GM08714 (cell line): Measurements from ENCODE around the gene SPIRE2.
"Not testable (repeated sequence)": the region's sequence is repeated elsewhere in the genome, so short reads cannot be mapped to it uniquely, and the experiment has no call there.

Experiments used
- H3K4me3 ChIP-seq: fragments of 200-500 bp; sonication (Bioruptor generic); 2 replicates; pipeline ENCODE4 v1.5.1; 2014; ENCODE audit warnings: mild to moderate bottlenecking, low read length, inconsistent platforms
- ZNF274 ChIP-seq: IDR thresholded peaks from 2 replicates; pipeline ENCODE4 v1.6.1; 2012; ENCODE audit warnings: mild to moderate bottlenecking, low read depth, low read length

The SPIRE2 gene

DNA sequence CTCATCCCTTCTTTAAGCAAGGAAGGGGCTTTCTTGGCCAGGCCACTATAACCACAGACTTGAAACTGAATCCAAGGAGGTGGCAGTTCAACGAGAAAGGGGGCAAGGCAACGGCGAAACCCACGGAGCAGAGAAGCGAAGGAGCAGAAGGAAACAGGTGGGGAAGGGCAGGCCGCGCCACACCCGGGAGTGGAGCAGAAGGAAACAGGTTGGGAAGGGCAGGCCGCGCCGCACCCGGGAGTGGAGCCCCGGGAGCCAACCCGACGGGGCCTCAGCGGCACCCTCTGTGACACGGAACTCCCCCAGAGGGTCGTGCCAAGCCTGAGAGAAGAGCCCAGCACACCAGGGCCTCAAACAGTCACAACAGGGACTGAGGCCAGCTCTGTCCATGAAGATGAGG lies 32.2 kb upstream of the SPIRE2 start:
- H3K4me3 ChIP-seq = no peak overlapping the region
- no peak for TF ChIP-seq ZNF274

DNA sequence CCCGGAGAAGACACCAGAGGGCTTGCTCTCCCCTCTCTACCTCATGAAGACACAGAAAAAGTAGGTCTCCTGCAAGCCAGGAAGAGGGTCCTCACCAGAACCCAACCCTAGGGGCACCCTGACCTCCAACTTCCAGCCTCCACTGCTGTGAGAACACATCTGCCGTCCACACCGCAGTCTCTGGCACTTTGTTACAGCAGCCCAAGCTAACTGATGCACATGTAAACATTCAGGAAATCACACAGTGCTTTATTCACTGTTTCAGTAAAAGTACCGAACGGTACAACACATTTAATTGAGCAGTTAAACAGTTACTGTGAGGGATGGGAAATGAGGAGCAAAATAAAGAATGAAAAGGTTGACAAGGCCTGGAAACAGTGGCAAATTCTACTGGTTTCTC lies 30.1 kb upstream of the SPIRE2 start:
- no peak overlapping the region for H3K4me3 ChIP-seq
- TF ChIP-seq ZNF274 = no peak

DNA sequence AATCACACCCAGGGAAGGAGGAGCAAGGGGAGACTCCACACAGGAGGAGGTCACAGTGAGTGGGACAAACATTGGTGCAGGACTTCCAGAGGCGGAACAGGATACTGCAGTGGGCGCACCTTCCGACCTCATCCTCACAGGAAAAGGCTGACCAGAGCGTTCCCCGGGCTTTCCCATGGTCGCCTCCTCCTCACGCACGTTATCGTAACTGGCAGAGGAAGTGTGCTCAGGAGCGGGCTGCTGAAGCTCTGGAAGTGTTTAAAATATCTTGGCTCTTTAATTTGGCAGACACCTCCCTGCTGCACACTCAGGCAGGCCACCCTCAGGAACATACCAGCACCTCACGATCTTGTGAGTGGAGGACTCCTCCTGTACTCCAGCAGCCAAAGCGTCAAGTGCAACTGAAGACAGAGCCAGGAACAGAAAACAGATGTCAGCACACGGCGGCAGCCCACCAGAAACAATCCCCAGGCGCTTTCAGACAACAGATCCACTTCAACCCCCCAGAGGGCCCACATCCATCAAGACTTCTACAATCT lies 29.4 kb upstream of the SPIRE2 start:
- no peak overlapping the region for H3K4me3 ChIP-seq
- no peak for TF ChIP-seq ZNF274

DNA sequence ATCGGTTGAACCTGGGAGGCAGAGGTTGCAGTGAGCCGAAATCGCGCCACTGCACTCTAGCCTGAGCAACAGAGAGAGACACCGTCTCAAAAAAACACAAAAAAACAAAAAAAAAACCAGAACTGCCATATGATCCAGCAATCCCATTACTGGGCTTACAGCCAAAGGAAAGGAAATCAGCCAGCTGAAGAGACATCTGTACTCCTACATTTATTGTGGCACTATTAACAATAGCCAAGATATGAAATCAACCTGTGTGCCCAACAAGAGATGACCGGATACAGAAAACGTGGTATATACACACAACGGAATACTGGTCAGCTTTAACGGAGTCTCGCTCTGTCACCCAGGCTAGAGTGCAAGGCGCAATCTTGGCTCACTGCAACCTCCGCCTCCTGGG lies 26.5 kb upstream of the SPIRE2 start:
- H3K4me3 ChIP-seq = no peak overlapping the region
- TF ChIP-seq ZNF274 = no peak

- no peak overlapping the region for H3K4me3 ChIP-seq
- TF ChIP-seq ZNF274 = no peak
Observed at GRCh38 chr16:89805136-89805905, 23.0 kb upstream of the SPIRE2 start.

DNA sequence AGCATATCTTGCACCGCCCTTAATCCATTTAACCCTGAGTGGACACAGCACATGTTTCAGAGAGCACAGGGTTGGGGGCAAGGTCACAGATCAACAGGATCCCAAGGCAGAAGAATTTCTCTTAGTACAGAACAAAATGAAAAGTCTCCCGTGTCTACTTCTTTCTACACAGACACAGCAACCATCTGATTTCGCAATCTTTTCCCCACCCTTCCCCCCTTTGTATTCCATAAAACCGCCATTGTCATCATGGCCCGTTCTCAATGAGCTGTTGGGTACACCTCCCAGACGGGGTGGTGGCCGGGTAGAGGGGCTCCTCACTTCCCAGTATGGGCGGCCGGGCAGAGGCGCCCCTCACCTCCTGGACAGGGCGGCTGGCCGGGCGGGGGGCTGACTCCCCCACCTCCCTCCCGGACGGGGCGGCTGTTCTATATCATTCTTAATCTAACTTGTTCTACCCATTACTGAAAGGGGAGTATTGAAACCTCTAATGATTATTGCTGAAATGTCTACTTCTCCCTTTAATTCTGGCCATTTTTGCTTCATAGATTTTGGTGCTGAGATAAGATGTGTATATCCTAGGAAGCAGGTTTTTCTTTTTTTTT lies 21.6 kb upstream of the SPIRE2 start:
- not testable (repeated sequence) for H3K4me3 ChIP-seq

GRCh38 chr16:89808475-89808874 lies 19.8 kb upstream of the SPIRE2 start:
- H3K4me3 ChIP-seq = no peak overlapping the region
- TF ChIP-seq ZNF274 = no peak

DNA sequence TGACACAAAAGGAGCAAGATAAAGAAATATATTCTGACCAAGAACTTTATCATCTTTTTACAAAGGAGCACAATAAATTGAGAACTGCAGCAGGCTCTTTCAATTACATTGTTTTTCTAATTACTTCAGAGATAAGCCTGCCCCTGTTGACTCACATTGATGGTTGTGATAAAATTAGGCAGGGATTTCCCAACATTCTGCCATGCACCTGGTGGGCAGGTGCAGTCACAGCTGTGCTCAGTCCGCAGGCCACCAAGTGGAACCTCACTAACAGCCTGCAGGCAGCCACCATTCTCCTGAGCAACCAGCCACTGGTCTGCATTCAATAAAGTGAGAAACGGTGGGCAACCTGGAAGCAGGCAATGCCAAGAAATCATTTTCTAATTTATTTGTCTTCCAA lies 17.0 kb upstream of the SPIRE2 start:
- no peak overlapping the region for H3K4me3 ChIP-seq
- no peak for TF ChIP-seq ZNF274

- peak overlapping the region; percentile 88 for H3K4me3 ChIP-seq
- no peak for TF ChIP-seq ZNF274
Observed at GRCh38 chr16:89815639-89816348, 12.5 kb upstream of the SPIRE2 start.

GRCh38 chr16:89818851-89819403 lies 9.3 kb upstream of the SPIRE2 start:
- H3K4me3 ChIP-seq = not testable (repeated sequence)

GRCh38 chr16:89819448-89819847 lies 8.8 kb upstream of the SPIRE2 start:
- H3K4me3 ChIP-seq = not testable (repeated sequence)

GRCh38 chr16:89821438-89822187 lies 6.7 kb upstream of the SPIRE2 start:
- no peak overlapping the region for H3K4me3 ChIP-seq
- TF ChIP-seq ZNF274 = no peak

GRCh38 chr16:89822188-89823086 lies 5.8 kb upstream of the SPIRE2 start:
- TF ChIP-seq ZNF274 = no peak
- H3K4me3 ChIP-seq = no peak overlapping the region
